ENCODE measurements around the gene CDKN2B. TPM values are rescaled to one million over a fixed set of nuclear protein-coding genes. Genes with fewer than 3 reads are reported as not detected.

Gene CDKN2B
- total RNA-seq, 1 experiment from 2014 or later: 0.05 TPM

DNA sequence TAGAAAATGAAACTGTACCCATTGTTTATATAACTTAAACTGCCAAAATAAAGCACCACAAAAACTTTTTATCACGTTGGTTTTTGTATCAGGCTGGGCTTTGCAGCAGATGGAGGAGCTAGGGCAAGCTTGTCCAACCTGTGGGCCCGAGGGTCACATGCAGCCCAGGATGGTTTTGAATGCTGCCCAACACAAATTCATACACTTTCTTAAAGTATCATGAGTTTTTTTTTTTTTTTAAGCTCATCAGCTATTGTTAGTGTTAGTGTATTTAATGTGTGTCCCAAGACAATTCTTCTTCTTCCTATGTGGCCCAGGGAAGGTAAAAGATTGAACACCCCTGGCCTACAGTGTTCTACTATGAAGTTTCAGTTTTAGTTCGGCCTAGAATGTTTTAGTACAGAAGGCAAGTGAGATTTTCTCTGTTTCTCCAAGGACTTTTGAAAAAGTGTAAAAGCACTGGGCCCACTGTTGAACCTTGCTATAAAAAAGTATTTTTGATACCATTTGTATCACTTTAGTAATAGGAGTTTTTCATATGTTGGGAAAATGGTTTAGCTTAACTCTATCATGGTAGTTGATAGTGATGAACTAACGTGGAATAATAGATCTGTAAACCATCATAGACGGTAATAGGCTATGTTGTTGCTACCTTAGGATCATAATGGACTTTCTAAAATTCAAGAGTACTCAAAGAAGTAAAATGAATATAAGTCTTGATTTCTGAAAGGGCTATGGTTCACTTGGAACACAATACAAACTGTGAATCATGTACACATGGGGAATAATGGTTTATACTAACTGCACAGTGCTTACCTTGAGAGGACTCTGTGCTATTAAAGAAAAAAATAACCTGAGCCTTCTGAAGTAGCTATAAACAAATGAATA, 17.8 kb downstream of the CDKN2B start:
- TF ChIP-seq, protein P1, sequence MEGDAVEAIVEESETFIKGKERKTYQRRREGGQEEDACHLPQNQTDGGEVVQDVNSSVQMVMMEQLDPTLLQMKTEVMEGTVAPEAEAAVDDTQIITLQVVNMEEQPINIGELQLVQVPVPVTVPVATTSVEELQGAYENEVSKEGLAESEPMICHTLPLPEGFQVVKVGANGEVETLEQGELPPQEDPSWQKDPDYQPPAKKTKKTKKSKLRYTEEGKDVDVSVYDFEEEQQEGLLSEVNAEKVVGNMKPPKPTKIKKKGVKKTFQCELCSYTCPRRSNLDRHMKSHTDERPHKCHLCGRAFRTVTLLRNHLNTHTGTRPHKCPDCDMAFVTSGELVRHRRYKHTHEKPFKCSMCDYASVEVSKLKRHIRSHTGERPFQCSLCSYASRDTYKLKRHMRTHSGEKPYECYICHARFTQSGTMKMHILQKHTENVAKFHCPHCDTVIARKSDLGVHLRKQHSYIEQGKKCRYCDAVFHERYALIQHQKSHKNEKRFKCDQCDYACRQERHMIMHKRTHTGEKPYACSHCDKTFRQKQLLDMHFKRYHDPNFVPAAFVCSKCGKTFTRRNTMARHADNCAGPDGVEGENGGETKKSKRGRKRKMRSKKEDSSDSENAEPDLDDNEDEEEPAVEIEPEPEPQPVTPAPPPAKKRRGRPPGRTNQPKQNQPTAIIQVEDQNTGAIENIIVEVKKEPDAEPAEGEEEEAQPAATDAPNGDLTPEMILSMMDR (IDR thresholded peaks at IDR 0.05): no peak
- TF ChIP-seq POLR2AphosphoS5 (IDR thresholded peaks at IDR 0.05; ENCODE audit: low read depth, low read length) (no peak), TCF7L2 (IDR thresholded peaks at IDR 0.05; ENCODE audit: low read depth, low read length) (no peak), SIN3A (IDR thresholded peaks at IDR 0.05; ENCODE audit: borderline replicate concordance, insufficient read depth, low read depth, low read length) (no peak)
- TF ChIP-seq, protein P2, sequence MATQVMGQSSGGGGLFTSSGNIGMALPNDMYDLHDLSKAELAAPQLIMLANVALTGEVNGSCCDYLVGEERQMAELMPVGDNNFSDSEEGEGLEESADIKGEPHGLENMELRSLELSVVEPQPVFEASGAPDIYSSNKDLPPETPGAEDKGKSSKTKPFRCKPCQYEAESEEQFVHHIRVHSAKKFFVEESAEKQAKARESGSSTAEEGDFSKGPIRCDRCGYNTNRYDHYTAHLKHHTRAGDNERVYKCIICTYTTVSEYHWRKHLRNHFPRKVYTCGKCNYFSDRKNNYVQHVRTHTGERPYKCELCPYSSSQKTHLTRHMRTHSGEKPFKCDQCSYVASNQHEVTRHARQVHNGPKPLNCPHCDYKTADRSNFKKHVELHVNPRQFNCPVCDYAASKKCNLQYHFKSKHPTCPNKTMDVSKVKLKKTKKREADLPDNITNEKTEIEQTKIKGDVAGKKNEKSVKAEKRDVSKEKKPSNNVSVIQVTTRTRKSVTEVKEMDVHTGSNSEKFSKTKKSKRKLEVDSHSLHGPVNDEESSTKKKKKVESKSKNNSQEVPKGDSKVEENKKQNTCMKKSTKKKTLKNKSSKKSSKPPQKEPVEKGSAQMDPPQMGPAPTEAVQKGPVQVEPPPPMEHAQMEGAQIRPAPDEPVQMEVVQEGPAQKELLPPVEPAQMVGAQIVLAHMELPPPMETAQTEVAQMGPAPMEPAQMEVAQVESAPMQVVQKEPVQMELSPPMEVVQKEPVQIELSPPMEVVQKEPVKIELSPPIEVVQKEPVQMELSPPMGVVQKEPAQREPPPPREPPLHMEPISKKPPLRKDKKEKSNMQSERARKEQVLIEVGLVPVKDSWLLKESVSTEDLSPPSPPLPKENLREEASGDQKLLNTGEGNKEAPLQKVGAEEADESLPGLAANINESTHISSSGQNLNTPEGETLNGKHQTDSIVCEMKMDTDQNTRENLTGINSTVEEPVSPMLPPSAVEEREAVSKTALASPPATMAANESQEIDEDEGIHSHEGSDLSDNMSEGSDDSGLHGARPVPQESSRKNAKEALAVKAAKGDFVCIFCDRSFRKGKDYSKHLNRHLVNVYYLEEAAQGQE (IDR thresholded peaks at IDR 0.05; ENCODE audit: insufficient read depth in 1 of 2, low read depth in 2 of 2, low read length in 1 of 2): no peak
- Histone ChIP-seq H3K9me3 (ENCODE audit: control insufficient read depth, insufficient read depth, low read depth, low read length) (no peaks in the 10 kb centered on the region), H3K4me1 (ENCODE audit: control insufficient read depth, insufficient read depth, low read length) (no peaks in the 10 kb centered on the region), H3K4me3 (ENCODE audit: low read depth in 2 of 2, low read length in 2 of 2) (no peak overlapping the region), H3K27ac (ENCODE audit: low read length) (no peak overlapping the region), H3K36me3 (ENCODE audit: control insufficient read depth, insufficient read depth, low read length) (no peaks in the 10 kb centered on the region; the same call in 1 of the 2 replicates), H3K27me3 (ENCODE audit: control insufficient read depth, insufficient read depth, low read length) (no peaks in the 10 kb centered on the region)
- ATAC-seq (no peak), DNase-seq (ENCODE audit: low read depth, low spot score) (no peak)
- ChIA-PET POLR2A (no interaction called here), CTCF (no interaction called here)
- in situ Hi-C loops (cut with HindIII; ENCODE audit: low pct_unique_long_range_greater_than_20kb, low sequenced_read_pairs): no loop called here
- intact Hi-C loops (cut with micrococcal nuclease; ENCODE audit: unreplicated experiment): no loop called here
- BruUV-seq (replicated peaks): no TSS peak

DNA sequence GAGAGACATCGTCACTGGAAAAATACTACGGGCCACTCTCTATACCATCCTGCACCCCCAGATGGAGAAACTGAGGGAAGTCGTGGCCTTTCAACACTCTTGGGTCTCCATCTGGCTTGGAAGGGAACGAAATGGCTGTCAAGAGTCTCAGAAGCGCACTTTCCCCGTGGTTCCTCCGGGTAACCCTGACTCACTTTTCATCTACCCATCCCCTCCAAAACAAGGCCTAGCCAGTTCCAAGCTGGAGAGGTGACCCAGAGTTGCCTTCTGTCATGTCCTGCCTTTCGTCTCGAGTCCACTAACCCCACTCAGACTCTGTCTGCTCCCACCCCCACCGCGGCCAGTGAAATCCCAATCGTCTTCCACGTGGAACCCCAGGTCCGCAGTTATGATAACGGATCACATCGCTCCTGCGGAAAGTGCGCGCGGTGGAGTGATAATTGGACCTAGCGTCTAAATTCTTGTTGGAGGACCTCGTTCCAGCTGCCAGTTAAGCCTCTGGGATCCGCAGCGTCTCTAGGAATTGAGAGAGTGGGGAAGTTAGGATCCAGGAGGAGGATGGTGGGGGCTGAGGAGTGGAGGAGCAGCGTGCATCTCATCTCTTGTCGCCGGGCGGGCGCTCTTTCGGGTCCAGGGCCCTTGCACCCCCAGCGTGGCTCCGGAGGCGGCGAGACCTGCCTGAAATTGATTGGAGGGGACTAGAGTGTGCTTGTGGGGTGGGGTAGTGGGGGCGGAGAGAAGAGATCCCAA, 19.5 kb downstream of the CDKN2B start:
- Histone ChIP-seq H3K27me3 (ENCODE audit: control insufficient read depth, insufficient read depth, low read length) (no peaks in the 10 kb centered on the region), H3K36me3 (ENCODE audit: control insufficient read depth, insufficient read depth, low read length) (no peaks in the 10 kb centered on the region), H3K27ac (ENCODE audit: low read length) (no peak overlapping the region), H3K9me3 (ENCODE audit: control insufficient read depth, insufficient read depth, low read depth, low read length) (no peaks in the 10 kb centered on the region), H3K4me1 (ENCODE audit: control insufficient read depth, insufficient read depth, low read length) (no peaks in the 10 kb centered on the region), H3K4me3 (ENCODE audit: low read depth in 2 of 2, low read length in 2 of 2) (no peak overlapping the region)
- BruUV-seq (replicated peaks): no TSS peak
- in situ Hi-C loops (cut with HindIII; ENCODE audit: low pct_unique_long_range_greater_than_20kb, low sequenced_read_pairs) (no loop called here), intact Hi-C loops (cut with micrococcal nuclease; ENCODE audit: unreplicated experiment) (no loop called here)
- no peak for ATAC-seq
- DNase-seq (ENCODE audit: low read depth, low spot score): no peak
- TF ChIP-seq, protein P2 (IDR thresholded peaks at IDR 0.05; ENCODE audit: insufficient read depth in 1 of 2, low read depth in 2 of 2, low read length in 1 of 2): no peak
- TF ChIP-seq SIN3A (IDR thresholded peaks at IDR 0.05; ENCODE audit: borderline replicate concordance, insufficient read depth, low read depth, low read length): no peak
- no peak for TF ChIP-seq TCF7L2 (IDR thresholded peaks at IDR 0.05; ENCODE audit: low read depth, low read length)
- TF ChIP-seq, protein P1 (IDR thresholded peaks at IDR 0.05): no peak
- TF ChIP-seq POLR2AphosphoS5 (IDR thresholded peaks at IDR 0.05; ENCODE audit: low read depth, low read length): no peak
- POLR2A ChIA-PET: no interaction called here
- CTCF ChIA-PET: no interaction called here
